Panc1 (cell line): ENCODE results near the gene WDR31. TPM values are rescaled to one million over a fixed set of nuclear protein-coding genes. Genes with fewer than 3 reads are reported as not detected.

Experiments used
- ATAC-seq: fragments of 200-7000 bp; cut with Tn5 transposase; 2 replicates; pipeline ENCODE4 v1.9.1; 2020; ENCODE audit warnings: mild to moderate bottlenecking, moderate library complexity
- BruUV-seq: library from RNA; stranded (reverse); fragments of 400-500 nt; replicated peaks from 2 replicates; lab custom pipeline; 2021; lab: Mats Ljungman, UMichigan
- CTCF ChIA-PET: fragments of 300-600 bp; sonication (Branson Sonifier 250); formaldehyde crosslinking; loops from one replicate; lab custom pipeline; 2022; ENCODE audit warnings: antibody characterized with exemption; lab: Charles Lee
- POLR2A ChIA-PET: fragments of 300-600 bp; sonication (Branson Sonifier 250); formaldehyde crosslinking; loops from one replicate; lab custom pipeline; 2022; ENCODE audit warnings: antibody characterized with exemption; lab: Charles Lee
- DNase-seq: peaks from one replicate; pipeline ENCODE4 v3.0.0-alpha.2; 2010; ENCODE audit warnings: low read depth, low spot score
- H3K27ac ChIP-seq: 2 replicates; pipeline ENCODE4 v1.5.1; 2011; ENCODE audit warnings: mild to moderate bottlenecking, low read length, inconsistent platforms
- H3K27me3 ChIP-seq: fragments of 200-500 bp; sonication (Bioruptor generic); 2 replicates; pipeline ENCODE4 v1.6.0; 2014; ENCODE audit warnings: low read length, inconsistent platforms; ENCODE audit not compliant: control insufficient read depth, insufficient read depth
- H3K36me3 ChIP-seq: fragments of 200-500 bp; sonication (Bioruptor generic); 2 replicates; pipeline ENCODE4 v1.5.1; 2014; ENCODE audit warnings: inconsistent platforms, mild to moderate bottlenecking, low read length, moderate library complexity; ENCODE audit not compliant: control insufficient read depth, insufficient read depth
- H3K4me1 ChIP-seq: 2 replicates; pipeline ENCODE4 v1.5.1; 2011; ENCODE audit warnings: inconsistent platforms, mild to moderate bottlenecking, low read length, moderate library complexity; ENCODE audit not compliant: control insufficient read depth, insufficient read depth
- H3K4me3 ChIP-seq, 2 experiments: 2 replicates each; pipeline ENCODE4 v1.5.1; 2011 to 2012; ENCODE audit warnings: low read depth in 2 of 2, low read length in 2 of 2, mild to moderate bottlenecking in 2 of 2, inconsistent platforms in 1 of 2, moderate library complexity in 1 of 2
- H3K9me3 ChIP-seq: fragments of 200-500 bp; sonication (Bioruptor generic); 2 replicates; pipeline ENCODE4 v1.5.1; 2014; ENCODE audit warnings: low read depth, mild to moderate bottlenecking, inconsistent platforms, low read length, moderate library complexity; ENCODE audit not compliant: control insufficient read depth, insufficient read depth
- TCF7L2 ChIP-seq: IDR thresholded peaks from 2 replicates; pipeline ENCODE4 v1.6.1; 2011; ENCODE audit warnings: mild to moderate bottlenecking, low read depth, low read length, inconsistent platforms
- in situ Hi-C: cut with HindIII; loops from 2 replicates; pipeline ENCODE4 v1.10.0; 2016; ENCODE audit warnings: low sequenced_read_pairs, low pct_unique_long_range_greater_than_20kb
- intact Hi-C: fragments of 100-400 bp; cut with micrococcal nuclease; formaldehyde crosslinking; loops from one replicate; pipeline ENCODE4 v1.10.0; 2022; ENCODE audit not compliant: unreplicated experiment
- total RNA-seq: library from RNA; stranded (reverse); gene quantifications from one replicate; pipeline ENCODE4 v1.2.1, GENCODE V29; 2021; ENCODE audit not compliant: unreplicated experiment

Gene WDR31
- total RNA-seq, 1 experiment from 2014 or later, result 0.80 TPM

DNA sequence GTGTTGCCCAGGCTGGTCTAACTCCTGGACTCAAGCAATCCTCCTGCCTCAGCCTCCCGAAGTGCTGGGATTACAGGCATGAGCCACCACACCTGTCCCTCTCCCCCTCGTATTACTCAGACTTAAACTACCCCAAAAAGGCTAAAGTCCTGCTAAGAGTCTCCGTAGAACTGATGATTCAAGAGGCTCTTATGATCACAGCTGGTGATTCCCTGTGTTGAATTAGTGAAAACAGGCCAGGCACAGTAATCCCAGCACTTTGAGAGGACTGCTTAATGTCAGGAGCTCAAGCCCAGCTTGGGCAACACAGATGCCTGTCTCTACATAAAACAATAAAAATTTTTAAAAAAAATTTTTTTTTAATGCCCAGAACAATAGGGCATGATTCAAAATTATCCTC, 73.9 kb downstream of the WDR31 start:
- no peaks in the 10 kb centered on the region for H3K9me3 ChIP-seq
- intact Hi-C loops (no loop called here), in situ Hi-C loops (no loop called here)
- no TSS peak for BruUV-seq
- no peak for TF ChIP-seq TCF7L2
- ChIA-PET CTCF (no interaction called here), POLR2A (no interaction called here)
- DNase-seq (no peak), ATAC-seq (no peak)
- no peak overlapping the region for H3K27ac ChIP-seq
- H3K27me3 ChIP-seq, result no peaks in the 10 kb centered on the region
- peaks cover 8% of the 10 kb centered on the region; the same call in 1 of the 2 replicates for H3K36me3 ChIP-seq
- no peaks in the 10 kb centered on the region for H3K4me1 ChIP-seq
- no peak overlapping the region for H3K4me3 ChIP-seq

Other genes starting within 250 kb of the WDR31 start
- 5.3 TPM for gene SLC31A2, start 189.3 kb downstream of the WDR31 start, total RNA-seq
- gene FKBP15, start 119.0 kb downstream of the WDR31 start, total RNA-seq, result 17.6 TPM
- gene SLC31A1, start 118.7 kb downstream of the WDR31 start, total RNA-seq, result 17.6 TPM
- 19.4 TPM for gene CDC26, start 64.7 kb downstream of the WDR31 start, total RNA-seq
- gene PRPF4, start 64.6 kb downstream of the WDR31 start, total RNA-seq, result 28.9 TPM
- not detected for gene RNF183, start 36.9 kb downstream of the WDR31 start, total RNA-seq
- gene BSPRY, start 9.3 kb upstream of the WDR31 start, total RNA-seq, result 0.13 TPM
- 14.5 TPM for gene HDHD3, start 36.7 kb upstream of the WDR31 start, total RNA-seq
- gene ALAD, start 61.0 kb upstream of the WDR31 start, total RNA-seq, result 8.9 TPM
- 48.5 TPM for gene POLE3, start 70.4 kb upstream of the WDR31 start, total RNA-seq
- gene C9orf43, start 70.5 kb upstream of the WDR31 start, total RNA-seq, result 1.2 TPM
- gene RGS3, start 123.5 kb upstream of the WDR31 start, total RNA-seq, result 15.1 TPM